MM.1S (cell line): ENCODE measurements around the gene CYTH1.

Source experiments
- DNase-seq: peaks from one replicate; pipeline ENCODE4 v3.0.0-alpha.2; 2015
- H2AFZ ChIP-seq: fragments of 300-600 bp; sonication (generic); 2 replicates; pipeline ENCODE4 v1.6.0; 2016; ENCODE audit warnings: antibody characterized with exemption, low read length
- H3F3A ChIP-seq: fragments of 300-600 bp; sonication (generic); 2 replicates; pipeline ENCODE4 v1.6.1; 2016; ENCODE audit warnings: mild to moderate bottlenecking, antibody characterized with exemption, low read length, moderate library complexity, mixed read lengths; ENCODE audit not compliant: insufficient read depth
- H3K27ac ChIP-seq: fragments of 300-600 bp; sonication (generic); 2 replicates; pipeline ENCODE4 v1.5.1; 2016; ENCODE audit warnings: mild to moderate bottlenecking, low read length
- H3K27me3 ChIP-seq: fragments of 300-600 bp; sonication (generic); replicated peaks from 2 replicates; pipeline ENCODE4 v1.6.0; 2016; ENCODE audit warnings: low read length; ENCODE audit not compliant: insufficient read depth
- H3K36me3 ChIP-seq: fragments of 300-600 bp; sonication (generic); replicated peaks from 2 replicates; pipeline ENCODE4 v1.6.1; 2016; ENCODE audit warnings: mild to moderate bottlenecking, low read length, mixed read lengths; ENCODE audit not compliant: insufficient read depth
- H3K4me1 ChIP-seq: fragments of 300-600 bp; sonication (generic); 2 replicates; pipeline ENCODE4 v1.6.1; 2016; ENCODE audit warnings: low read length, mixed read lengths
- H3K4me2 ChIP-seq: fragments of 300-600 bp; sonication (generic); 2 replicates; pipeline ENCODE4 v1.6.0; 2016; ENCODE audit warnings: low read depth, low read length
- H3K4me3 ChIP-seq: fragments of 300-600 bp; sonication (generic); 2 replicates; pipeline ENCODE4 v1.5.1; 2016; ENCODE audit warnings: low read length, mixed read lengths
- H3K79me2 ChIP-seq: fragments of 300-600 bp; sonication (generic); 2 replicates; pipeline ENCODE4 v1.6.1; 2016; ENCODE audit warnings: mixed run types, low read length, mixed read lengths
- H3K9ac ChIP-seq: fragments of 300-600 bp; sonication (generic); 2 replicates; pipeline ENCODE4 v1.6.1; 2016; ENCODE audit warnings: low read length, mixed read lengths
- H3K9me2 ChIP-seq: fragments of 300-600 bp; sonication (generic); replicated peaks from 2 replicates; pipeline ENCODE4 v1.6.1; 2016; ENCODE audit warnings: mild to moderate bottlenecking, low read length, mixed read lengths; ENCODE audit not compliant: insufficient read depth
- H3K9me3 ChIP-seq: fragments of 300-600 bp; sonication (generic); replicated peaks from 2 replicates; pipeline ENCODE4 v1.6.1; 2016; ENCODE audit warnings: mild to moderate bottlenecking, low read length, mixed read lengths; ENCODE audit not compliant: insufficient read depth
- H4K20me1 ChIP-seq: fragments of 300-600 bp; sonication (generic); 2 replicates; pipeline ENCODE4 v1.6.1; 2016; ENCODE audit warnings: mild to moderate bottlenecking, low read length, moderate library complexity, mixed read lengths; ENCODE audit not compliant: insufficient read depth
- EZH2 ChIP-seq: fragments of 300-600 bp; sonication (generic); optimal IDR thresholded peaks from 2 replicates; pipeline ENCODE3; 2017; ENCODE audit warnings: low read depth, mild to moderate bottlenecking, antibody characterized with exemption, low read length, mixed read lengths
- EZH2phosphoT487 ChIP-seq: fragments of 300-600 bp; sonication (generic); IDR thresholded peaks from 2 replicates; pipeline ENCODE4 v1.6.1; 2018; ENCODE audit warnings: antibody characterized with exemption, low read length
- TF ChIP-seq, protein P1 (sequence below): fragments of 300-600 bp; sonication (generic); IDR thresholded peaks from 2 replicates; pipeline ENCODE4 v1.5.1; 2016; ENCODE audit warnings: antibody characterized with exemption, low read length, mixed read lengths

Gene CYTH1

DNA sequence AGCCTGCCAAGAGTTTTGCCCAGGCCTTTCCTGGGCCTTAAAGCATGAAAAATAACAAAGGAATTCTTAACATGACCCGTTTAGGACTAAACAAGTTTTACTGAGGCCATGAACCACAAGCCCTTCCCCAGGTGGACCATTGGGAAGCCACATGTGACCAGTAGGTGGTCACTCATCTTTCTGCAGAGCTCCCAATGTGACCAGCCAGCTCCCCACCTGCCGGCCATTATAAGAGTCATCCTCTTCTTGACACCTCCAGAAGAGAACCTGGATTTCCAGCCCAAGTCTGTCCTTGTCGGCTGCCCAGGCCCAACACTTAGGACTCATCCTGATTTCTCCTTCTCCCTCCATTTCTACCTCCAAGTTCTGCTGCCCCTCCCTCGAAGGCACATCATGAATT, 113.2 kb downstream of the CYTH1 start:
- TF ChIP-seq EZH2 (no peak), EZH2phosphoT487 (no peak)
- TF ChIP-seq, protein P1, sequence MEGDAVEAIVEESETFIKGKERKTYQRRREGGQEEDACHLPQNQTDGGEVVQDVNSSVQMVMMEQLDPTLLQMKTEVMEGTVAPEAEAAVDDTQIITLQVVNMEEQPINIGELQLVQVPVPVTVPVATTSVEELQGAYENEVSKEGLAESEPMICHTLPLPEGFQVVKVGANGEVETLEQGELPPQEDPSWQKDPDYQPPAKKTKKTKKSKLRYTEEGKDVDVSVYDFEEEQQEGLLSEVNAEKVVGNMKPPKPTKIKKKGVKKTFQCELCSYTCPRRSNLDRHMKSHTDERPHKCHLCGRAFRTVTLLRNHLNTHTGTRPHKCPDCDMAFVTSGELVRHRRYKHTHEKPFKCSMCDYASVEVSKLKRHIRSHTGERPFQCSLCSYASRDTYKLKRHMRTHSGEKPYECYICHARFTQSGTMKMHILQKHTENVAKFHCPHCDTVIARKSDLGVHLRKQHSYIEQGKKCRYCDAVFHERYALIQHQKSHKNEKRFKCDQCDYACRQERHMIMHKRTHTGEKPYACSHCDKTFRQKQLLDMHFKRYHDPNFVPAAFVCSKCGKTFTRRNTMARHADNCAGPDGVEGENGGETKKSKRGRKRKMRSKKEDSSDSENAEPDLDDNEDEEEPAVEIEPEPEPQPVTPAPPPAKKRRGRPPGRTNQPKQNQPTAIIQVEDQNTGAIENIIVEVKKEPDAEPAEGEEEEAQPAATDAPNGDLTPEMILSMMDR = no peak
- Histone ChIP-seq H3K36me3 (no peaks in the 10 kb centered on the region), H3K79me2 (no peaks in the 10 kb centered on the region), H3K9me2 (no peaks in the 10 kb centered on the region), H2AFZ (no peak overlapping the region), H3K9me3 (no peaks in the 10 kb centered on the region), H3K4me1 (no peaks in the 10 kb centered on the region), H4K20me1 (no peaks in the 10 kb centered on the region; the same call in 1 of the 2 replicates), H3K27me3 (no peaks in the 10 kb centered on the region), H3K27ac (no peak overlapping the region), H3K4me2 (no peak overlapping the region), H3K4me3 (no peak overlapping the region), H3K9ac (no peak overlapping the region), H3F3A (peaks cover 3% of the 10 kb centered on the region; the same call in 1 of the 2 replicates)
- DNase-seq = no peak

DNA sequence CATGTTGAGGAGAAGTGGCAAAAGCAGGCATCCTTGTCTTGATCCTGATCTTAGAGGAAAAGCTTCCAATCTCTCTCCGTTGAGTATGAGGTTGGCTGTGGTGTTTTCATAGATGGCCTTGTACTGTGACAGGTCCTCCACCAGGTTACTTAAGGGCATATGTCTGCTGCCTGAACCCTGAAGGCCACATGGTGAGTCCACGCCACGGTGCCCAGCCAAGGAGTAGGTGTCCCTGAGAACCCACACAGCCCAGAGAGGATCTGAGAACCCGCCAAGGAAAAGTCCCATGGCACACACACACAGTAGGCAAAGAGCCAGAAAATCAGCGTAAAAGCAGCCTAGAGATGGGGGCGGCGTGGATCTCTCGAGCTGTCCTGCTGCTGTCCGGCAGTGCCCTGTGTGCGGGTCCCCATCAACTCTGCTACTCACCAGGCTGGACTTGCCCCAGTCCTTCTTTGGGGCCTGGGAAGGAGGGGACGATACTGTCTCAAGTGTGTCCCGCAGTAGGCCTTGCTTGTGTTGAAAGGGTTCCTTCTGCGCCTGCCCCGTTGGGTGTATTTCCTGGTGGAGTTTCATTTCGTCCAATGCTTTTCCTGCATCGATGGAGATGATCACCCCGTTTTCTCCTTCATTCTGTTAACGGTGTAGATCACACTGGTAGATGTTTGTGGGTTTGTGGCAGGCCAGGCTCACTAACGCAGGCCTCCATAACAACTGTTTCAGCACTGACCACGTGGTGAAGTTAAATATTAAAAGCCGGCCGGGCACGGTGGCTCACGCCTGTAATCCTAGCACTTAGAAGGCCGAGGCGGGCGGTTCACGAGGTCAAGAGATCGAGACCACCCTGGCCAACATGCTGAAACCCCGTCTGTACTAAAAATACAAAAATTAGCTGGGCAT, 114.1 kb downstream of the CYTH1 start:
- Histone ChIP-seq H3K4me1 (no peaks in the 10 kb centered on the region), H3K27ac (no peak overlapping the region), H3K9me2 (no peaks in the 10 kb centered on the region), H3F3A (peaks cover 3% of the 10 kb centered on the region; the same call in 1 of the 2 replicates), H3K4me2 (no peak overlapping the region), H2AFZ (no peak overlapping the region), H3K4me3 (no peak overlapping the region), H4K20me1 (no peaks in the 10 kb centered on the region; the same call in 1 of the 2 replicates), H3K36me3 (no peaks in the 10 kb centered on the region), H3K9ac (no peak overlapping the region), H3K79me2 (no peaks in the 10 kb centered on the region), H3K9me3 (no peaks in the 10 kb centered on the region), H3K27me3 (no peaks in the 10 kb centered on the region)
- no peak for DNase-seq
- TF ChIP-seq EZH2 (no peak), EZH2phosphoT487 (no peak)
- TF ChIP-seq, protein P1 = no peak

DNA sequence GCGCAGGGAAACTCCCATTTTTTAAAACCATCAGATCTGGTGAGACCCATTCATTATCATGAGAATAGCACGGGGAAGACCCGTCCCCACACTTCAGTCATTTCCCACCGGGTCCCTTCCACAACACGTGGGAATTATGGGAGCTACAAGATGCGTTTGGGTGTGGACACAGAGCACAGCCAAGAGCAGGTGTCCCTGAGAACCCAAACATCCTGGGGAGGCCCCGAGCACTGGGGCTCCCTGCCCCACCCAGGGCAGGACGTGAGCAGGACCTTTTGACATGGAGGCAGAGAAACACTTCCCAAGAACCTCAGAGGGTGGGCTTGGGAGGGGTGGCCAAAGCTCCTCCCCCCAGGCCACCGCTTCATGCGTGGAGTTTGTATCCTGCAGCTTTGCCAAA, 115.0 kb downstream of the CYTH1 start:
- Histone ChIP-seq H3K9me3 (no peaks in the 10 kb centered on the region), H3K9me2 (no peaks in the 10 kb centered on the region), H4K20me1 (no peaks in the 10 kb centered on the region; the same call in 1 of the 2 replicates), H3K27me3 (no peaks in the 10 kb centered on the region), H3K4me3 (no peak overlapping the region), H3K9ac (no peak overlapping the region), H3K79me2 (no peaks in the 10 kb centered on the region), H3K27ac (no peak overlapping the region), H3K36me3 (no peaks in the 10 kb centered on the region), H2AFZ (no peak overlapping the region), H3F3A (no peaks in the 10 kb centered on the region), H3K4me2 (no peak overlapping the region), H3K4me1 (no peaks in the 10 kb centered on the region)
- DNase-seq = no peak
- TF ChIP-seq, protein P1 = no peak
- TF ChIP-seq EZH2phosphoT487 (no peak), EZH2 (no peak)
